ENCODE measurements around the gene PARD3.

Gene PARD3

GRCh38 chr10:34213805-34214197 lies 601.3 kb downstream of the PARD3 start:
- Histone ChIP-seq H3K36me3 (ENCODE audit: insufficient read depth, low read length) (no peaks in the 10 kb centered on the region), H3K4me1 (ENCODE audit: insufficient read depth, low read length, poor library complexity, severe bottlenecking) (peaks cover 30% of the 10 kb centered on the region), H3F3A (ENCODE audit: low read depth) (no peaks in the 10 kb centered on the region), H3K9me2 (replicated peaks; ENCODE audit: low read depth, low read length) (no peaks in the 10 kb centered on the region), H3K79me2 (ENCODE audit: insufficient read depth, low read length) (no peaks in the 10 kb centered on the region), H3K4me3 (ENCODE audit: low read length, poor library complexity, severe bottlenecking) (no peak overlapping the region), H3K27me3 (ENCODE audit: insufficient read depth, low read length, poor library complexity, severe bottlenecking) (no peaks in the 10 kb centered on the region), H4K20me1 (ENCODE audit: insufficient read depth, low read length, poor library complexity, severe bottlenecking) (no peaks in the 10 kb centered on the region), H3K4me2 (ENCODE audit: low read depth, low read length, poor library complexity, severe bottlenecking) (no peak overlapping the region), H3K9ac (ENCODE audit: low read depth, low read length, poor library complexity, severe bottlenecking) (no peak overlapping the region), H2AFZ (ENCODE audit: low read length) (no peak overlapping the region), H3K9me3 (ENCODE audit: insufficient read depth, low read depth, low read length) (no peaks in the 10 kb centered on the region)
- TF ChIP-seq CTCF (conservative IDR thresholded peaks at IDR 0.05; ENCODE audit: low read length), result no peak

- no peaks in the 10 kb centered on the region for H3K36me3 ChIP-seq (ENCODE audit: insufficient read depth, low read length)
- no peak overlapping the region for H3K9ac ChIP-seq (ENCODE audit: low read depth, low read length, poor library complexity, severe bottlenecking)
- no peaks in the 10 kb centered on the region for H4K20me1 ChIP-seq (ENCODE audit: insufficient read depth, low read length, poor library complexity, severe bottlenecking)
- no peaks in the 10 kb centered on the region for H3K9me2 ChIP-seq (replicated peaks; ENCODE audit: low read depth, low read length)
- H3K27me3 ChIP-seq (ENCODE audit: insufficient read depth, low read length, poor library complexity, severe bottlenecking), result no peaks in the 10 kb centered on the region
- H3K9me3 ChIP-seq (ENCODE audit: insufficient read depth, low read depth, low read length), result no peaks in the 10 kb centered on the region
- H3K4me2 ChIP-seq (ENCODE audit: low read depth, low read length, poor library complexity, severe bottlenecking), result no peak overlapping the region
- peaks cover 30% of the 10 kb centered on the region for H3K4me1 ChIP-seq (ENCODE audit: insufficient read depth, low read length, poor library complexity, severe bottlenecking)
- TF ChIP-seq CTCF (conservative IDR thresholded peaks at IDR 0.05; ENCODE audit: low read length), result no peak
- no peak for TF ChIP-seq EZH2phosphoT487 (IDR thresholded peaks at IDR 0.05; ENCODE audit: borderline replicate concordance)
- no peaks in the 10 kb centered on the region for H3F3A ChIP-seq (ENCODE audit: low read depth)
- no peak overlapping the region for H2AFZ ChIP-seq (ENCODE audit: low read length)
- no peaks in the 10 kb centered on the region for H3K79me2 ChIP-seq (ENCODE audit: insufficient read depth, low read length)
- no peak overlapping the region for H3K4me3 ChIP-seq (ENCODE audit: low read length, poor library complexity, severe bottlenecking)
Measured at GRCh38 chr10:34213193-34213804, 601.8 kb downstream of the PARD3 start.

GRCh38 chr10:34207343-34207742 lies 607.8 kb downstream of the PARD3 start:
- no peak overlapping the region for H3K9ac ChIP-seq (ENCODE audit: low read depth, low read length, poor library complexity, severe bottlenecking)
- no peaks in the 10 kb centered on the region for H3K27me3 ChIP-seq (ENCODE audit: insufficient read depth, low read length, poor library complexity, severe bottlenecking)
- H3K9me3 ChIP-seq (ENCODE audit: insufficient read depth, low read depth, low read length), result no peaks in the 10 kb centered on the region
- H3K79me2 ChIP-seq (ENCODE audit: insufficient read depth, low read length), result no peaks in the 10 kb centered on the region
- H2AFZ ChIP-seq (ENCODE audit: low read length), result no peak overlapping the region
- no peaks in the 10 kb centered on the region for H4K20me1 ChIP-seq (ENCODE audit: insufficient read depth, low read length, poor library complexity, severe bottlenecking)
- H3F3A ChIP-seq (ENCODE audit: low read depth), result peaks cover 14% of the 10 kb centered on the region; the same call in 1 of the 2 replicates
- H3K9me2 ChIP-seq (replicated peaks; ENCODE audit: low read depth, low read length), result no peaks in the 10 kb centered on the region
- TF ChIP-seq CTCF (conservative IDR thresholded peaks at IDR 0.05; ENCODE audit: low read length) (no peak), EZH2phosphoT487 (IDR thresholded peaks at IDR 0.05; ENCODE audit: borderline replicate concordance) (no peak)
- H3K4me2 ChIP-seq (ENCODE audit: low read depth, low read length, poor library complexity, severe bottlenecking), result no peak overlapping the region
- no peak overlapping the region for H3K4me3 ChIP-seq (ENCODE audit: low read length, poor library complexity, severe bottlenecking)
- H3K36me3 ChIP-seq (ENCODE audit: insufficient read depth, low read length), result no peaks in the 10 kb centered on the region
- H3K4me1 ChIP-seq (ENCODE audit: insufficient read depth, low read length, poor library complexity, severe bottlenecking), result peaks cover 62% of the 10 kb centered on the region

All from Loucy (cell line).